Tibial nerve (tissue), 4 donors: ENCODE data around the gene FAM131B. TPM values are rescaled to one million over a fixed set of nuclear protein-coding genes. Genes with fewer than 3 reads are reported as not detected.

Source experiments
- DNase-seq, 2 donors: peaks; one replicate each; pipeline ENCODE4 v3.0.0-alpha.2; 2019; ENCODE audit warnings: low spot score in 2 of 2
- H3K27ac ChIP-seq, 4 donors: fragments of 200-600 bp; sonication (generic) in 3 of 4; one replicate each; pipeline ENCODE4 v1.5.1; 2017 to 2019; ENCODE audit warnings: mild to moderate bottlenecking in 1 of 4
- H3K27me3 ChIP-seq, 2 donors: fragments of 200-600 bp; sonication (generic) in 1 of 2; one replicate each; pipeline versions ENCODE4 v1.5.1 to v1.6.0; 2017 to 2019
- H3K36me3 ChIP-seq, 3 donors: fragments of 200-600 bp; sonication (generic); one replicate each; pipeline ENCODE4 v1.5.1; 2018 to 2019
- H3K4me1 ChIP-seq, 4 donors: fragments of 200-600 bp; sonication (generic) in 3 of 4; one replicate each; pipeline ENCODE4 v1.5.1; 2017 to 2019
- H3K4me3 ChIP-seq, 4 donors: fragments of 200-600 bp; sonication (generic) in 3 of 4; one replicate each; pipeline ENCODE4 v1.5.1; 2017 to 2019; ENCODE audit warnings: mild to moderate bottlenecking in 1 of 4, moderate library complexity in 1 of 4
- H3K9me3 ChIP-seq, 4 donors: fragments of 200-600 bp; sonication (generic) in 3 of 4; one replicate each; pipeline ENCODE4 v1.5.1; 2017 to 2019
- EP300 ChIP-seq, 2 donors: sonication (generic); formaldehyde crosslinking; IDR thresholded peaks; one replicate each; pipeline ENCODE4 v1.6.1; 2017; ENCODE audit warnings: antibody characterized with exemption in 2 of 2, mild to moderate bottlenecking in 1 of 2
- POLR2A ChIP-seq, 2 donors: fragments of 450-650 bp; IDR thresholded peaks; one replicate each; pipeline ENCODE4 v1.6.1; 2017; ENCODE audit warnings: antibody characterized with exemption in 2 of 2, mild to moderate bottlenecking in 2 of 2, moderate library complexity in 2 of 2
- WGBS, 2 donors: methylation state at CpG; one replicate each; pipeline ENCODE4 v1.1.5; 2018; 5-methylcytosine and 5-hydroxymethylcytosine counted together
- total RNA-seq, 4 donors: library from RNA; depleted of rRNA; stranded (reverse); fragments of >200 nt; gene quantifications; one replicate each; pipeline ENCODE4 v1.1.0, GENCODE V29; 2016
- TF ChIP-seq, protein P1 (sequence below), 5 experiments: fragments of 200-600 bp in 3 of 5; fragments of 450-650 bp in 2 of 5; sonication (generic) in 3 of 5; IDR thresholded peaks; one replicate each; pipeline ENCODE4 v1.5.1; 2016 to 2019; ENCODE audit warnings: antibody characterized with exemption in 5 of 5, mild to moderate bottlenecking in 3 of 5, moderate library complexity in 2 of 5

FAM131B gene
- total RNA-seq, 4 donors from 2014 or later, result 1.2 to 9.0 (median 1.5) TPM

DNA sequence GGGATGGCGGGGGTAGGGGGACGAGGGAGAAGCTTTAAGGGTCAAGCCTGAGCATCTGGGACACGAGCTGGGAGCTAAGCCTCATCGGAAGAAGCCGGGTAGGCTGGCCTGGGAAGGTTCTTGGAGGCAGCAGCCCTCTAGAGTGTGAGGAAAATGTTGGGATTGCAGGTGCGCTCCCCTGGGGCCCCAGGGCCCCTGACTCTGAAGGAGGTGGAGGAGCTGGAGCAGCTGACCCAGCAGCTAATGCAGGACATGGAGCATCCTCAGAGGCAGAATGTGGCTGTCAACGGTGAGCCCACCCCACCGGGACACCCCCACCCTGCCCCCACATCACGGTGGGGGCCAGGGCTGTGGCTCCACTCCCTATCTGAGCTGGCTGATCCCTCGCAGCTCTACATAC lies 25.5 kb upstream of the FAM131B start:
- no peak for DNase-seq
- peaks cover 0 to 42% (median 12%) of the 10 kb centered on the region in 3 donors for H3K36me3 ChIP-seq
- H3K4me3 ChIP-seq, result no peak overlapping the region
- H3K4me1 ChIP-seq, result peaks cover 4 to 99% (median 62%) of the 10 kb centered on the region in 4 donors
- H3K27ac ChIP-seq, result peak overlapping the region in 1 of 4 donors; percentile 99
- 76 to 83% methylated on average over 9 to 10 of the region's 10 CpGs for WGBS, 2 donors
- H3K27me3 ChIP-seq, result no peaks in the 10 kb centered on the region
- TF ChIP-seq, protein P1, sequence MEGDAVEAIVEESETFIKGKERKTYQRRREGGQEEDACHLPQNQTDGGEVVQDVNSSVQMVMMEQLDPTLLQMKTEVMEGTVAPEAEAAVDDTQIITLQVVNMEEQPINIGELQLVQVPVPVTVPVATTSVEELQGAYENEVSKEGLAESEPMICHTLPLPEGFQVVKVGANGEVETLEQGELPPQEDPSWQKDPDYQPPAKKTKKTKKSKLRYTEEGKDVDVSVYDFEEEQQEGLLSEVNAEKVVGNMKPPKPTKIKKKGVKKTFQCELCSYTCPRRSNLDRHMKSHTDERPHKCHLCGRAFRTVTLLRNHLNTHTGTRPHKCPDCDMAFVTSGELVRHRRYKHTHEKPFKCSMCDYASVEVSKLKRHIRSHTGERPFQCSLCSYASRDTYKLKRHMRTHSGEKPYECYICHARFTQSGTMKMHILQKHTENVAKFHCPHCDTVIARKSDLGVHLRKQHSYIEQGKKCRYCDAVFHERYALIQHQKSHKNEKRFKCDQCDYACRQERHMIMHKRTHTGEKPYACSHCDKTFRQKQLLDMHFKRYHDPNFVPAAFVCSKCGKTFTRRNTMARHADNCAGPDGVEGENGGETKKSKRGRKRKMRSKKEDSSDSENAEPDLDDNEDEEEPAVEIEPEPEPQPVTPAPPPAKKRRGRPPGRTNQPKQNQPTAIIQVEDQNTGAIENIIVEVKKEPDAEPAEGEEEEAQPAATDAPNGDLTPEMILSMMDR (IDR thresholded peaks at IDR 0.05), result no peak
- TF ChIP-seq POLR2A (IDR thresholded peaks at IDR 0.05) (no peak), EP300 (IDR thresholded peaks at IDR 0.05) (no peak)
- no peaks in the 10 kb centered on the region for H3K9me3 ChIP-seq

DNA sequence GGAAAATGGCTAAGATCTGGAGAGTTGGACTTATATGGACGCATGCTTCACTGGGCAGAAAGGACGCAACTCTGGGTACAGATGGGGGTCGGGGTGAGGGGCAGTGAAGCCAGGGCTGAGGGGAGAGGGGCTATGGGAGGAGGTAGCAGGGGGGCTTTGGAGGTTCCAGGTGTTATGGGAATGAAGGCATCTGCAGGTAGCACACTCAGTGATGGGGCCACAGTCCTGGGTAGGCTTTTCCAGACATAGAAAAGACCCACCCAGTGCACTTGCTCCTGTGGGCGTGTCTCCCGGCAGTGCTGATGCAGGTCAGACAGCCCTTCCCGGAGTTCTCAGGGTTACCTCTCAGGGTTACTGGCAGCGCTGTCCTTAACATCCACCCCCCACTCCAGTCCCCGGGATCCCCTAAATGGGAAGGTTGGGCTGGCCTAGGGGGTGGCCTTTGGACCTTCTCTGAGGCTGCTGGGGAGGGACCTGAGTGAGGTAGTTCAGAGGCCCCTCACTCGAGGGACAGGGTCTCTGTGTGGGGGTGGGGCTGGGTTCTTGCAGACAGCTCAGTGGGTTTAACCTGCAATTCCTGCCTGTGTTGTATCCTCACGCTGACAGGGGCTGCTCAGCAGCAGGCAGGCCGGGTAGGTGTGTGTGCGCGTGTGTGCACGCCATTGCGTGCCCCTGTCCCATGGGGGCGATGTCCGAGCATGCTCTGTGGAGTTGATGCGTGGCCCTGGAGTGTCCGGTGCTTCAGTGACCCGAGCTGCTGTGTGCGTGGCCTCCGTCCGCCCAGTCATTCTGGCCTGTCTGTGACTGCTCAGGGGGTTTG lies 24.9 kb upstream of the FAM131B start:
- TF ChIP-seq POLR2A (IDR thresholded peaks at IDR 0.05) (no peak), EP300 (IDR thresholded peaks at IDR 0.05) (no peak)
- TF ChIP-seq, protein P1 (IDR thresholded peaks at IDR 0.05), result no peak
- no peak overlapping the region for H3K4me3 ChIP-seq
- peaks cover 0 to 42% (median 12%) of the 10 kb centered on the region in 3 donors for H3K36me3 ChIP-seq
- no peaks in the 10 kb centered on the region for H3K9me3 ChIP-seq
- WGBS, 2 donors, result 75 to 77% methylated on average over 8 to 22 of the region's 23 CpGs
- H3K4me1 ChIP-seq, result peaks cover 4 to 99% (median 60%) of the 10 kb centered on the region in 4 donors
- no peak for DNase-seq
- peak overlapping the region in 3 of 4 donors; percentile 32 to 99 (median 45) for H3K27ac ChIP-seq
- no peaks in the 10 kb centered on the region for H3K27me3 ChIP-seq

DNA sequence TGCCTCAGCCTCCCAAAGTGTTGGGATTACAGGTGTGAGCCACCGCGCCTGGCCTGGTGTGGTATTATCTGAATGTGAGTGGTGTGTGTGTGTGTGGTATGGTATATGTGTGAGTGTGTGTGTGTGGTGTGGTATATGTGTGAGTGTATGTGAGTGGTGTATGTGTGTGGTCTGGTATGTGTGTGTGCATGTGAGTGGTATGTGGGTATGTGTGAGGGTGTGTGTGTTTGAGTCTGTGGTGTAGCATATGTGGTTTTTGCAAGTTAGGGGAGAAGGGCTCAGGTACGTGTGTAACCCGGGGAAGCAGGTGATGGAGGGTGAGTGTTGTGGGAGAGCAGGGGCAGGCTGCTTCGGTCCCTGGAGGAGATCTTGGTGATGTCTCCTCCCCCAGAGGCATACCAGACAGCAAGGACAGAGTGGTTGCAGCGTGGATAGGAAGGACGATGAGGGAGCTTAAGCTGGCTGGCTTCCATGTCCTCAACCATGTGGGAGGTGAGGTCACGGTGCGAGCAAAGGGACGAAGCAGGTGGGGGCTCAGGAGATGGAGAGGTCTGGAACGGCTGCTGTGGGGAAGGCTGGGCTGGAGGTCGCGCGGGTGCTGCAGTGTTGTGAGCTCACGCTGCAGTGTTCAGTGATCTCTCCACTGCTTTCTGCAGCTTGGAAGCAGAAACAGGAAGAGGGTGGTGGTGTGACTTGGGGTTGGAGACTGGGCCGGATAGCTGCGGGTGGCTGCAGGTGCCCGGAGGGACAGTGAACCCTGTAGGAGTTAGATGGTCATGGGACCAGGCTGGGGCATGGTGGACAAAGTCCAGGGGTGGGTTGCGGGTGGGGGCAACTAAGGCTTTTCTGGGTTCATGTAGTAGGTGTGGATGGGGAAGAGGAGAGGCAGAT lies 23.6 kb upstream of the FAM131B start:
- Histone ChIP-seq H3K9me3 (no peaks in the 10 kb centered on the region), H3K4me3 (peak overlapping the region in 1 of 4 donors; percentile 10), H3K27ac (peak overlapping the region in 3 of 4 donors; percentile 32 to 99 (median 45)), H3K4me1 (peaks cover 0 to 92% (median 51%) of the 10 kb centered on the region in 4 donors), H3K36me3 (peaks cover 0 to 42% (median 12%) of the 10 kb centered on the region in 3 donors), H3K27me3 (no peaks in the 10 kb centered on the region)
- WGBS, 2 donors, result 53 to 54% methylated on average over 19 of the region's 19 CpGs
- no peak for DNase-seq
- TF ChIP-seq POLR2A (IDR thresholded peaks at IDR 0.05), result no peak
- TF ChIP-seq, protein P1 (IDR thresholded peaks at IDR 0.05), result no peak
- no peak for TF ChIP-seq EP300 (IDR thresholded peaks at IDR 0.05)

DNA sequence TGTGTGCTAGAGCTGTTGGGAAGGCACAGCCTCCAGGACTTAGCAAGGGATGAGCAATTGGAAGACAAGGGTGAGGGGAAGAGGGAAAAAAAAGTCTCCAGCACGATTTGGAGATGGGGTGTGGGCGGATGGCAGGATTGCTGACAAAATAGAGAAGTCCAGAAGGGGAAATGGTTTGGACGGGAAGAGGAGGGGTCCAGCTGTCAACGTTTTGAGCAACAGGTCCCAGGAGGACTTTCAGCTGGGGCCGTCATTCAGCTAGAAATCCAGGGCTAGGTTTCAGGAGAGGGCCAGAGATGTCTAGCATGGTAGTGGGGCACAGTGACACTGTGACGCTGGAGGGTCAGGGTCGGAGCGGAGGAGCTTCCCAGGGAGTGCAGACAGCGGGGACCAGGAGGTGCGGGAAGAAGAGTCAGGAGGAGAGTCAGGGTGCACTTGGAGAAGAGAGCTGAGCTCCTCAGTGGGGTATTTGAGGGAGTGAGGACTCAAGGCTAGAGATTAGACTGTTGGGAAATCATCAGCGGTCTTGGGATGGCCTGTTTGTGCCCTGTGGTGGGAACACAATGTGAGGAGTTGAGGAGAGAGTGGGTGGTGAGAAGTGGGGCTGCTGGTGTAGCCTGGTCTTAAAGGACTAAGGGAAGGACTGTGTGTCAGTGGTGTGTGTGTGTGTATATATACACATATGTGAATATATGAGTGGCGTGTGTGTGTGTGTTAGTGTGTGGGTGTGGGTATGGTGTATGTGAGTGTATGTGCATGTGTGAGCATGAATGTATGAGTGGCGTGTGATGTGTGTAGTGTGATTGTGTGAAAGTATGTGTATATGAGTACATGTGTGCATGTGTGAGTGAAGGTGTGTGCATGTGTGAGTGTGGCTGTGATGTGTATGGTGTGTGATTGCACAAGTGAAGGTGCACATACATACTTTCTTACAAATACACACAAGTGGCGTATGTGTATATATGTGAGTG lies 22.4 kb upstream of the FAM131B start:
- Histone ChIP-seq H3K9me3 (no peaks in the 10 kb centered on the region), H3K27me3 (no peaks in the 10 kb centered on the region), H3K4me1 (peaks cover 0 to 81% (median 45%) of the 10 kb centered on the region in 4 donors), H3K4me3 (peak overlapping the region in 3 of 4 donors; percentile 2 to 70 (median 15)), H3K36me3 (peaks cover 0 to 32% (median 5%) of the 10 kb centered on the region in 3 donors), H3K27ac (peak overlapping the region in 3 of 4 donors; percentile 50 to 99 (median 96))
- WGBS, 2 donors, result 60% methylated on average over 14 of the region's 14 CpGs
- no peak for DNase-seq
- TF ChIP-seq POLR2A (IDR thresholded peaks at IDR 0.05) (no peak), EP300 (IDR thresholded peaks at IDR 0.05) (peak in 1 of 2 donors; percentile 20)
